PFSK-1 (cell line): Measurements from ENCODE around the gene B4GALNT1.

Source experiments
- FOXP2 ChIP-seq: optimal IDR thresholded peaks from 2 replicates; pipeline ENCODE3; 2011; ENCODE audit warnings: borderline replicate concordance, control low read depth, inconsistent platforms; ENCODE audit not compliant: insufficient read depth; ENCODE audit errors: extremely low read length, extremely low read depth
- POLR2AphosphoS5 ChIP-seq: IDR thresholded peaks from 2 replicates; pipeline ENCODE4 v1.6.1; 2012; ENCODE audit warnings: low read depth, mild to moderate bottlenecking, control low read depth, low read length, moderate library complexity
- SIN3A ChIP-seq: IDR thresholded peaks from 2 replicates; pipeline ENCODE4 v1.6.1; 2012; ENCODE audit warnings: mild to moderate bottlenecking, low read length, moderate library complexity, borderline replicate concordance; ENCODE audit not compliant: insufficient read depth
- TAF1 ChIP-seq: IDR thresholded peaks from 2 replicates; pipeline ENCODE4 v1.6.1; 2012; ENCODE audit warnings: low read length, control low read depth, borderline replicate concordance; ENCODE audit not compliant: insufficient read depth
- TF ChIP-seq, protein P1 (sequence below), 2 experiments: IDR thresholded peaks; 2 replicates each; pipeline versions ENCODE4 v1.6.1 to v1.8.0; 2011 to 2012; ENCODE audit warnings: low read depth in 2 of 2, low read length in 2 of 2, control low read depth in 1 of 2, inconsistent platforms in 1 of 2, mild to moderate bottlenecking in 1 of 2, moderate library complexity in 1 of 2; ENCODE audit not compliant: insufficient read depth in 1 of 2

The B4GALNT1 gene

DNA sequence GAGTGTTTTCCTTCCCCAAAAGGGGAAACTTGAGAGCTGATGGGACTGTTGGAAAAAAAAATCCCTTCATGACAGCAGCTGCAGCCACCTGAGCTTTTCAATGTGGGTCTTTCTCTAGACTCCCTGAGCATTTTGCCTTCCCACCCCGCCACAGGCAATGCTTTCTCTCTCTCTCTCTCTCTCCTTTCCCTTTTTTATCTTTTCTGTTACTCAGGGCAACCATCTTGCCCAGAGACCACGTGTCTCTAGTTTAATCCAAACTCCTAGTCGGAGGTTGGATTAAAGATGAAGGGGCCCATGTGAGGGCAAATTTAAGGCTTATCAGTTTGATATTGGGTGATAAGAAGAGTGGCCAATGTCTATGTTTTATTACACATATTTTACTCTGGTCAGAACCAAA is 25.9 kb upstream of the B4GALNT1 start:
- TF ChIP-seq, protein P1, sequence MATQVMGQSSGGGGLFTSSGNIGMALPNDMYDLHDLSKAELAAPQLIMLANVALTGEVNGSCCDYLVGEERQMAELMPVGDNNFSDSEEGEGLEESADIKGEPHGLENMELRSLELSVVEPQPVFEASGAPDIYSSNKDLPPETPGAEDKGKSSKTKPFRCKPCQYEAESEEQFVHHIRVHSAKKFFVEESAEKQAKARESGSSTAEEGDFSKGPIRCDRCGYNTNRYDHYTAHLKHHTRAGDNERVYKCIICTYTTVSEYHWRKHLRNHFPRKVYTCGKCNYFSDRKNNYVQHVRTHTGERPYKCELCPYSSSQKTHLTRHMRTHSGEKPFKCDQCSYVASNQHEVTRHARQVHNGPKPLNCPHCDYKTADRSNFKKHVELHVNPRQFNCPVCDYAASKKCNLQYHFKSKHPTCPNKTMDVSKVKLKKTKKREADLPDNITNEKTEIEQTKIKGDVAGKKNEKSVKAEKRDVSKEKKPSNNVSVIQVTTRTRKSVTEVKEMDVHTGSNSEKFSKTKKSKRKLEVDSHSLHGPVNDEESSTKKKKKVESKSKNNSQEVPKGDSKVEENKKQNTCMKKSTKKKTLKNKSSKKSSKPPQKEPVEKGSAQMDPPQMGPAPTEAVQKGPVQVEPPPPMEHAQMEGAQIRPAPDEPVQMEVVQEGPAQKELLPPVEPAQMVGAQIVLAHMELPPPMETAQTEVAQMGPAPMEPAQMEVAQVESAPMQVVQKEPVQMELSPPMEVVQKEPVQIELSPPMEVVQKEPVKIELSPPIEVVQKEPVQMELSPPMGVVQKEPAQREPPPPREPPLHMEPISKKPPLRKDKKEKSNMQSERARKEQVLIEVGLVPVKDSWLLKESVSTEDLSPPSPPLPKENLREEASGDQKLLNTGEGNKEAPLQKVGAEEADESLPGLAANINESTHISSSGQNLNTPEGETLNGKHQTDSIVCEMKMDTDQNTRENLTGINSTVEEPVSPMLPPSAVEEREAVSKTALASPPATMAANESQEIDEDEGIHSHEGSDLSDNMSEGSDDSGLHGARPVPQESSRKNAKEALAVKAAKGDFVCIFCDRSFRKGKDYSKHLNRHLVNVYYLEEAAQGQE (IDR thresholded peaks at IDR 0.05; ENCODE audit: insufficient read depth in 1 of 2, low read depth in 2 of 2, low read length in 2 of 2), result no peak
- no peak for TF ChIP-seq TAF1
- no peak for TF ChIP-seq SIN3A
- no peak for TF ChIP-seq FOXP2
- no peak for TF ChIP-seq POLR2AphosphoS5

DNA sequence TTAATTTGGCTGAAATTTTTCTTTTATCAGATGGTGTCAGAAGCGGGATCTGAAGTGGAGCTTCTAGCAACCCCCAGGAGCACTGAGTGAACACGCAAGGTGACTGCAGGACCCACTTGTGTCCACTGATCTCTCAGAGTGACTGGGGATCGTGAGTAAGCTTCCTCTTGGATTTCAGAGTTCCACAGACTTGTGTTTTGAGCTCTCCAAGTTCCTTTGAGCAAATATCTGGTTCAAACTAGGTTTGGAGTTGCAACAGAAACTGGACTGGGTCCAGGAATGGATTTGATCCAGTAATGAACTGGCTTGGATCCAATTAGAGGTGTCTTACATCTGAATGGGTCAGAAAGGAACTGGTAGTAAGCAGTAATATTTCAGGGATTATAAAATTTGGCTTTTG is 24.7 kb upstream of the B4GALNT1 start:
- TF ChIP-seq, protein P1 (IDR thresholded peaks at IDR 0.05; ENCODE audit: insufficient read depth in 1 of 2, low read depth in 2 of 2, low read length in 2 of 2), result no peak
- TF ChIP-seq TAF1, result no peak
- no peak for TF ChIP-seq POLR2AphosphoS5
- no peak for TF ChIP-seq SIN3A
- no peak for TF ChIP-seq FOXP2

DNA sequence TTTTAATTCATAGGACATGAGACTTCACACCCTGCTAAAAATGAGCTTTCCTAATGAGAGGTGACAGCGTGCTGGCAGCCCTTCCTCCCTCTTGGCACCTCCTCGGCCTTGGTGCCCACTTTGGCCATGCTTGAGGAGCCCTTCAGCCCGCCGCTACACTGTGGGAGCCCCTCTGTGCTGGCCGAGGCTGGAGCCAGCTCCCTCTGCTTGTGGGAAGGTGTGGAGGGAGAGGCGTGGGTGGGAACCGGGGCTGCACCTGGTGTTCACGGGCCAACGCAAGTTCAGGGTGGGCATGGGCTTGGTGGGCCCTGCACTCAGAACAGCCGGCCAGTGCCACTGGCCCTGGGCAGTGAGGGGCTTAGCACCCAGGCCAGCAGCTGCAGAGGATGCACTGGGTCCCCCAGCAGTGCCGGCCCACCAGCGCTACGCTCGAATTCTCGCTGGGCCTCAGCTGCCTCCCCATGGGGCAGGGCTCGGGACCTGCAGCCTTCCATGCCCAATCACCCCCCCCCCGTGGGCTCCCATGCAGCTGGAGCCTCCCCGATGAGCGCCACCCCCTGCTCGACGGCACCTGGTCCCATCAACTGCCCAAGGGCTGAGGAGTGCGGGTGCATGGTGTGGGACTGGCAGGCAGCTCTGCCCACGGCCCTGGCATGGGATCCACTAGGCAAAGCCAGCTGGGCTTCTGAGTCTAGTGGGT is 22.7 kb upstream of the B4GALNT1 start:
- no peak for TF ChIP-seq POLR2AphosphoS5
- no peak for TF ChIP-seq FOXP2
- TF ChIP-seq SIN3A, result no peak
- no peak for TF ChIP-seq TAF1
- TF ChIP-seq, protein P1 (IDR thresholded peaks at IDR 0.05; ENCODE audit: insufficient read depth in 1 of 2, low read depth in 2 of 2, low read length in 2 of 2), result no peak

DNA sequence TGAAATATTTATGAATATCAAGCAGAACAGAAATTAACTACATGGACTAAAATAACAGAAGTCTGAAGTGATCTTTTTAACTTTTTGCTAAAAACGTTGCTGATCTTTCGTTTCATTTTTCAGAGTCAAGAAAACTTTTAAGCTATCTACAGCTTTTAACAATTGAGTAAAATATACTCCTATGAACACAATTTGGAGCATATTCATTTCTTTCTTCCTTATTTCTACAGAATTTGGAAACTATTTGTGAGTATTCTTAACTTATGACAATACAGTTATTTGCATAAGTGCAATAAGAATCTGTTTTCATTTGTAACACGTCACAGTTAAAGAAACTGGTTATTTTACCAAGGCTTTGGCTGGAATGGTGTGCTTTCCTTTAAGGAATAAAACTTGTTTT is 21.0 kb upstream of the B4GALNT1 start:
- TF ChIP-seq TAF1, result no peak
- no peak for TF ChIP-seq POLR2AphosphoS5
- TF ChIP-seq, protein P1 (IDR thresholded peaks at IDR 0.05; ENCODE audit: insufficient read depth in 1 of 2, low read depth in 2 of 2, low read length in 2 of 2), result no peak
- no peak for TF ChIP-seq SIN3A
- no peak for TF ChIP-seq FOXP2
